IMR-90 (cell line): ENCODE results near the gene CABP1. TPM values are rescaled to one million over a fixed set of nuclear protein-coding genes. Genes with fewer than 3 reads are reported as not detected.

Experiments
- ATAC-seq: fragments of 200-7000 bp; cut with Tn5 transposase; 2 replicates; pipeline ENCODE4 v1.9.1; 2020; ENCODE audit warnings: low read depth, mild to moderate bottlenecking, moderate library complexity
- BruUV-seq: library from RNA; stranded (reverse); fragments of 400-500 nt; replicated peaks from 2 replicates; lab custom pipeline; 2021; lab: Mats Ljungman, UMichigan
- CTCF ChIA-PET: fragments of 300-600 bp; formaldehyde crosslinking; extraction: SDS; loops from one replicate; lab custom pipeline; 2021; ENCODE audit warnings: antibody characterized with exemption; lab: Yijun Ruan, JAX
- POLR2A ChIA-PET: fragments of 300-600 bp; sonication (Branson Sonifier 250); formaldehyde crosslinking; loops from one replicate; lab custom pipeline; 2022; ENCODE audit warnings: antibody characterized with exemption; ENCODE audit not compliant: unreplicated experiment; lab: Charles Lee
- DNase-seq: peaks from one replicate; pipeline ENCODE4 v3.0.0; 2013
- H2AFZ ChIP-seq: replicated peaks from 2 replicates; pipeline ENCODE3; 2013; ENCODE audit warnings: low read length, mild to moderate bottlenecking; ENCODE audit not compliant: poor library complexity
- H2AK5ac ChIP-seq: 2 replicates; pipeline ENCODE4 v1.6.1; 2013; ENCODE audit warnings: low read depth, low read length, inconsistent platforms
- H2AK9ac ChIP-seq: replicated peaks from 2 replicates; pipeline ENCODE3; 2013; ENCODE audit warnings: mild to moderate bottlenecking, low read depth, low read length, moderate library complexity; ENCODE audit not compliant: poor library complexity
- H2BK120ac ChIP-seq: 2 replicates; pipeline ENCODE4 v1.6.1; 2013; ENCODE audit warnings: low read depth, low read length, inconsistent platforms
- H2BK15ac ChIP-seq: 3 replicates; pipeline ENCODE4 v1.6.1; 2013; ENCODE audit warnings: low read depth, low read length, inconsistent platforms
- H2BK20ac ChIP-seq: 2 replicates; pipeline ENCODE4 v1.6.1; 2013; ENCODE audit warnings: low read depth, mild to moderate bottlenecking, inconsistent platforms, low read length, moderate library complexity
- H2BK5ac ChIP-seq: 2 replicates; pipeline ENCODE4 v1.6.1; 2013; ENCODE audit warnings: mild to moderate bottlenecking, low read depth, low read length, inconsistent platforms; ENCODE audit not compliant: poor library complexity, severe bottlenecking
- H3K14ac ChIP-seq: replicated peaks from 2 replicates; pipeline ENCODE4 v1.6.1; 2013; ENCODE audit warnings: low read depth, low read length, inconsistent platforms
- H3K18ac ChIP-seq: 2 replicates; pipeline ENCODE4 v1.6.1; 2013; ENCODE audit warnings: low read depth, low read length, control low read depth
- H3K23ac ChIP-seq: 2 replicates; pipeline ENCODE4 v1.6.1; 2013; ENCODE audit warnings: low read depth, low read length, inconsistent platforms
- H3K27ac ChIP-seq: 2 replicates; pipeline ENCODE4 v1.5.1; 2013; ENCODE audit warnings: mild to moderate bottlenecking, control low read depth, low read length; ENCODE audit not compliant: insufficient read depth
- H3K27me3 ChIP-seq: 2 replicates; pipeline ENCODE4 v1.6.1; 2013; ENCODE audit warnings: low read length; ENCODE audit not compliant: control insufficient read depth, insufficient read depth
- H3K36me3 ChIP-seq: 2 replicates; pipeline ENCODE4 v1.6.1; 2013; ENCODE audit warnings: low read length, mixed read lengths; ENCODE audit not compliant: control insufficient read depth, insufficient read depth
- H3K4ac ChIP-seq: 2 replicates; pipeline ENCODE4 v1.6.1; 2013; ENCODE audit warnings: low read depth, low read length, inconsistent platforms
- H3K4me1 ChIP-seq: 2 replicates; pipeline ENCODE4 v1.6.1; 2013; ENCODE audit warnings: low read length, mixed read lengths; ENCODE audit not compliant: control insufficient read depth, insufficient read depth
- H3K4me2 ChIP-seq: 2 replicates; pipeline ENCODE4 v1.6.1; 2013; ENCODE audit warnings: low read depth, mild to moderate bottlenecking, control low read depth, low read length, moderate library complexity
- H3K4me3 ChIP-seq: 2 replicates; pipeline ENCODE4 v1.5.1; 2013; ENCODE audit warnings: low read depth, mild to moderate bottlenecking, control low read depth, low read length, moderate library complexity; ENCODE audit not compliant: insufficient read depth
- H3K56ac ChIP-seq: 2 replicates; pipeline ENCODE4 v1.6.1; 2013; ENCODE audit warnings: low read length, inconsistent platforms; ENCODE audit not compliant: insufficient read depth; ENCODE audit errors: extremely low read depth
- H3K79me1 ChIP-seq, 2 experiments: 2 replicates each; pipeline ENCODE4 v1.6.1; 2013; ENCODE audit warnings: low read length in 2 of 2, inconsistent platforms in 1 of 2, low read depth in 1 of 2
- H3K9ac ChIP-seq: 2 replicates; pipeline ENCODE4 v1.6.1; 2013; ENCODE audit warnings: low read depth, low read length, control low read depth
- H3K9me1 ChIP-seq: 2 replicates; pipeline ENCODE4 v1.6.1; 2013; ENCODE audit warnings: low read length, inconsistent platforms; ENCODE audit not compliant: insufficient read depth
- H3K9me3 ChIP-seq: 2 replicates; pipeline ENCODE4 v1.6.1; 2013; ENCODE audit warnings: low read length; ENCODE audit not compliant: control insufficient read depth, insufficient read depth
- H4K20me1 ChIP-seq: 2 replicates; pipeline ENCODE4 v1.6.1; 2013; ENCODE audit warnings: low read length, inconsistent platforms; ENCODE audit not compliant: insufficient read depth
- H4K5ac ChIP-seq: 2 replicates; pipeline ENCODE4 v1.6.1; 2013; ENCODE audit warnings: mild to moderate bottlenecking, low read depth, low read length, control low read depth
- H4K8ac ChIP-seq, 2 experiments: 2 replicates each; pipeline ENCODE4 v1.6.1; 2013; ENCODE audit warnings: low read depth in 2 of 2, low read length in 2 of 2, control low read depth in 1 of 2, inconsistent platforms in 1 of 2
- H4K91ac ChIP-seq: 2 replicates; pipeline ENCODE4 v1.6.1; 2013; ENCODE audit warnings: low read depth, low read length, inconsistent platforms; ENCODE audit not compliant: insufficient read depth
- ELK1 ChIP-seq: fragments of 150-350 bp; IDR thresholded peaks from 2 replicates; pipeline ENCODE4 v1.6.1; 2016; ENCODE audit warnings: low read depth, mild to moderate bottlenecking, low read length, moderate library complexity, borderline replicate concordance
- MAZ ChIP-seq: IDR thresholded peaks from 2 replicates; pipeline ENCODE4 v1.6.1; 2012; ENCODE audit warnings: low read depth, mild to moderate bottlenecking, low read length, improper control_type of control experiment, moderate library complexity, borderline replicate concordance
- NFE2L2 ChIP-seq: fragments of 150-350 bp; IDR thresholded peaks from 2 replicates; pipeline ENCODE4 v1.6.1; 2016; ENCODE audit warnings: low read depth, mild to moderate bottlenecking, low read length
- POLR2A ChIP-seq: IDR thresholded peaks from 2 replicates; pipeline ENCODE4 v1.6.1; 2012; ENCODE audit warnings: mild to moderate bottlenecking, low read depth, low read length
- WGBS, 2 experiments: methylation state at CpG; one replicate each; pipeline versions ENCODE4 v1.1.5 to v1.1.7; 2013; ENCODE audit warnings: missing lambda C conversion rate in 2 of 2; ENCODE audit not compliant: insufficient read length in 1 of 2; ENCODE audit errors: extremely low coverage in 2 of 2; 5-methylcytosine and 5-hydroxymethylcytosine counted together
- dilution Hi-C: fragments of 300-500 bp; cut with HindIII; formaldehyde crosslinking; loops from one replicate; pipeline ENCODE4 v1.14.3; 2018; ENCODE audit warnings: low sequenced_read_pairs; ENCODE audit not compliant: unreplicated experiment
- in situ Hi-C: fragments of 300-500 bp; cut with MboI; formaldehyde crosslinking; loops from 3 replicates; pipeline ENCODE4 v1.14.3; 2019; ENCODE audit warnings: low sequenced_read_pairs, inconsistent platforms, mixed read lengths
- intact Hi-C: fragments of 100-400 bp; cut with micrococcal nuclease; formaldehyde crosslinking; loops from 2 replicates; pipeline ENCODE4 v1.10.0; 2022
- polyA plus RNA-seq, 3 experiments: library from polyadenylated mRNA; depleted of rRNA; stranded (reverse); fragments of >200 nt; gene quantifications; 2 replicates each; pipeline ENCODE4 v1.2.3, GENCODE V29; 2012; ENCODE audit warnings: low replicate concordance in 1 of 3
- total RNA-seq: library from RNA; depleted of rRNA; stranded (reverse); fragments of >200 nt; gene quantifications from 2 replicates; pipeline ENCODE4 v1.2.3, GENCODE V29; 2012

The CABP1 gene
- total and polyA plus RNA-seq, 2 of the 4 experiments (the other 2 are of a cell fraction), result 0.54 to 1.1 TPM

- TF ChIP-seq ELK1, result no peak
Observed at GRCh38 chr12:120666571-120667390, 26.4 kb downstream of the CABP1 start (continued).

DNA sequence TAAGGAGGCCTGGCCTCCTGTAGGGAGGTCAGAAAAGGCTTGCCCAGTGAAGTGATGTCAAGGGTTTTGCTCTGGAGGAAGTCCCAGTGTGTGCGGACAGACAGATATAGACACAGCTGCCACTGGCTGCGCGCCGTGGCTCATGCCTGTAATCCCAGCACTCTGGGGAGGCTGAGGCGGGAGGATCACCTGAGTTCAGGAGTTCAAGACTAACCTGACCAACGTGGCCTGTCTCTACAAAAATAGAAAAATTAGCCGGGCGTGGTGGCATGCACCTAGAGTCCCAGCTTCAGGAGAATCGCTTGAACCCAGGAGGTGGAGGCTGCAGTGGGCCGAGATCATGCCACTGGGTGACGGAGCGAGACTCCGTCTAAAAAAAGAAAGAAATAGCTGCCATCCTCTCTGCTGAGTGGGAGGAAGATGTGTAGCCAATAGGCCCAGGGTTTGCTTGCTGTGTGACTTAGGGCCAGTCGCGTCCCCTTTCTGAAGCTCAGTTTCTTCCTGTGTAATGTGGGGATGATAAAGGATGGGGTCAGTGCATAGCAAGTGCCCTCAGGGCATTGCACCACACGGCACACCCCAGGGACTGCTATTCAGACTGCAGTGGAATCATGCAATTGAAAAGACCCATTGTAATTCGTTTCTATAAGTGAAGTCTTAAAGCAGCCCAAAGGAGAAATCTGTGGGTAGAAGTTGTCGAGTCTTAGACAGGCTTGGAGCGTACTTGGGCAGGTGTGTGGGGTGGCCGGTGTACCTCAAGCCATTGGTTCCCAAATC, 27.9 kb downstream of the CABP1 start:
- POLR2A ChIA-PET, result no interaction called here
- ATAC-seq (no peak), DNase-seq (no peak)
- H2BK120ac ChIP-seq, result no peak overlapping the region
- in situ Hi-C loops (no loop called here), intact Hi-C loops (no loop called here), dilution Hi-C loops (no loop called here)
- H2AK5ac ChIP-seq, result no peak overlapping the region
- no peak overlapping the region for H3K18ac ChIP-seq
- no peak overlapping the region for H2BK5ac ChIP-seq
- H3K4ac ChIP-seq, result no peak overlapping the region
- peaks cover 17% of the 10 kb centered on the region for H3K27me3 ChIP-seq
- H2AFZ ChIP-seq, result no peak overlapping the region
- no TSS peak for BruUV-seq
- H3K14ac ChIP-seq, result no peak overlapping the region
- no peak overlapping the region for H4K8ac ChIP-seq
- H3K4me3 ChIP-seq, result no peak overlapping the region
- no peaks in the 10 kb centered on the region for H3K4me1 ChIP-seq
- H4K20me1 ChIP-seq, result no peaks in the 10 kb centered on the region
- no peak overlapping the region for H2AK9ac ChIP-seq
- no peak overlapping the region for H2BK20ac ChIP-seq
- H3K9ac ChIP-seq, result no peak overlapping the region
- H3K23ac ChIP-seq, result no peak overlapping the region
- TF ChIP-seq MAZ (no peak), POLR2A (no peak), NFE2L2 (no peak)
- H4K5ac ChIP-seq, result no peak overlapping the region
- H3K56ac ChIP-seq, result no peak overlapping the region
- H4K91ac ChIP-seq, result no peak overlapping the region
- H3K27ac ChIP-seq, result no peak overlapping the region
- H3K9me3 ChIP-seq, result no peaks in the 10 kb centered on the region
- CTCF ChIA-PET, result interaction anchor here (1.0 kb wide), 1 partner anchor 20 kb away, joined by 4 read pairs; no protein-coding TSS in a partner anchor
- no peaks in the 10 kb centered on the region for H3K9me1 ChIP-seq
- WGBS, 2 experiments, result 82% methylated on average over 18 of the region's 20 CpGs; no CpG with 5 or more reads in 1 of the 2 experiments
- no peak overlapping the region for H3K4me2 ChIP-seq
- H3K36me3 ChIP-seq, result no peaks in the 10 kb centered on the region
- H3K79me1 ChIP-seq, result no peaks in the 10 kb centered on the region
- no peak overlapping the region for H2BK15ac ChIP-seq
